ENCODE data around the gene PLEKHM1.
"Not testable (repeated sequence)": the region's sequence is repeated elsewhere in the genome, so short reads cannot be mapped to it uniquely, and the experiment has no call there.

PLEKHM1 gene

DNA sequence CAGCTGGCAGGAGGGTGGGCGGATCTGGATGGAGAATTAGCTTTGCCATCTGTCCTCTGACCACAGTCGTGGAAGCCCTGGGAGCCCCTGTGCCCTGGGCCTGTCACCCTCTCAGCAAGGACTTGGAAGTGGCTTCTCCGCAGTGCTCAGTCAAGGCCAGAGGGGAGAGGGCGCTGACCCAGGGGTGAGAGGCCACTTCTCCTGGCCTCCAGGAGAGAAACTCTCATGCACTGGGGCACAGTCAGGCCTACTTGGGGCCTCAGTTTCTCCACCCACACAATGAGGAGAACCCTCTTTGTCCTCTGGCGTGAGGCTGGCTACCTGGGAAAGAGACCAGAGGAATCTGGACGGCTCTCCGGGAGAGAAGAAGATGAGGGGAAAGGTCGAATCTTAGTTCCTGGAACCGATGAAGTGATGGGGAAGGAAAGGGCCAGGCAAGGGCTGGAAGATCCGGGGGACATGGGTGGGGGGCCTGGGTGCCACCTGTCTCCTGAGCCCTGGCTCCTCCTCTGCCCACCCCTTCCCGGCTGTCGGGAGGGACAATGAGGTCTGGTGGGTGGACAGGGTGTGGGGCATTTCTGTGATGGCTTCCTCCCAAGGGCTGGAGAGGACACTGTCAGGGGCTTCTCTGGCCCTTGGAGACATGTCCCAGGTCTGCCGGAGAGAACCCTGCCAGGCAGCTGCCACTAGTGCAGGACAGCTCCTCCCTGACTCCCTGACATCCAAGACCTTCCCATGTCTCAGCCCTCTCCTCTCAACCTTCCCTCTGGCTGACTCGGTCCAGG is 48.8 kb downstream of the PLEKHM1 start:
- no peak for DNase-seq (ENCODE audit: low read depth in 2 of 2)

DNA sequence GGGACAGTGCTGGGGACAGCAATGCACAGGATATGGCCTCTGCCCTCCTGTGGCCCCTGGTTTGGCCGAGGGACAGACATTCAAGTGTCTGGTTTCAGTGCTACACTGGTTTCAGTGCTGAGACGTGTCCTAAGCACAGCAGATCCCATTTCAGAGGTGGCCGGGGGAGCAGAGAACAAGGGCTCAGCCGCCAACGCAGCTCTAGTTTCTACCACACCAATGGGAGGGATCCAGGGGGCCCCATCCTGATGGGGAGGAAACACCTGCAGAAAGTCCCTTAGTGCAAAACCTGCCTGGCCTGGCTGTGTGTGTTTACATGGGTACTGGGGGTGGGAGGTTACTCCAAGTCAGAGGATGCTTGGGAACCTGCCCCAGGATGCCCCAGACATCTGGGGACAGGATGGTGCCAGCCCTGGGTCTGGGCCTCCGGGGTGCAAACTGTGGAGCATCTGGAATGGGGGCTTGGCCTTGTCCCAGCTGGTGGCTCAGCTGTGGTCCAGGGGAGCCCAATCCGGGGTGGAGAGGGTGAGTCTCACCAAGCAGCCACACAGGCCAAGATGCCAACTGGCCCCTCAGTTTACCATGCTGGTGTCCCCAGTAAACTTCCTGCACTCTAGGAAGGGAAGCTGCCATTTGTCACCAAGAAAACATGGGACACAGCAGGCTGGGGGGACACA is 49.5 kb downstream of the PLEKHM1 start:
- DNase-seq (ENCODE audit: low read depth in 2 of 2), result not testable (repeated sequence)

DNA sequence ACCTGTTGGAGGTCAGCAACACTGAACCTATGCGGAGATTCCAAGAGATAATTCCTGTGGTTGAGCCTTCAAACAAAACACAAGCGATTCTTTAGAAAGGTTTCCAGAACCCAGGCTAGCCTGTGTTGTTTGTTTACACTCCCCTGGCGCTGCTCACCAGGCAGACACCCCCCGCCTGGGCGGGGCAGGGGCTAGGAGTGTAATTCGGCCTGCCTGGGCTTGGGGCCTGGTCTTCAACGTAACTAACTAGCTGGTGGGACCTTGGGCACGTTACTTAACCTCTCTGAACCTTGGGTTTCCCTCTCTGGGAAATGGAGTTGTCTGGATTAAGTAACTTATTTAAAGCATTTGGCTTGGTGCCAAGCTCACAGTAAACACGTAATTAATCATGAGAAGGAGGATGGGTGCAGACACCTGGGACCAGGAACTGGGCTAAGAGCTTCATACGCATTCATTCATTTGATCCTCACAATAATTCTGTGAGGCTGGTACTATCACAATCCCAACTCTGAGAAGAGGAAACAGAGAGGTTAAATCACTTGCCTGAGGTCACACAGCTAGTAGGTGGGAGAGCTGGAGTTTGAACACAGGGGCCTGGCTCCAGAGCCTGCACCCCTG is 50.3 kb downstream of the PLEKHM1 start:
- no peak for DNase-seq (ENCODE audit: low read depth in 2 of 2)

DNA sequence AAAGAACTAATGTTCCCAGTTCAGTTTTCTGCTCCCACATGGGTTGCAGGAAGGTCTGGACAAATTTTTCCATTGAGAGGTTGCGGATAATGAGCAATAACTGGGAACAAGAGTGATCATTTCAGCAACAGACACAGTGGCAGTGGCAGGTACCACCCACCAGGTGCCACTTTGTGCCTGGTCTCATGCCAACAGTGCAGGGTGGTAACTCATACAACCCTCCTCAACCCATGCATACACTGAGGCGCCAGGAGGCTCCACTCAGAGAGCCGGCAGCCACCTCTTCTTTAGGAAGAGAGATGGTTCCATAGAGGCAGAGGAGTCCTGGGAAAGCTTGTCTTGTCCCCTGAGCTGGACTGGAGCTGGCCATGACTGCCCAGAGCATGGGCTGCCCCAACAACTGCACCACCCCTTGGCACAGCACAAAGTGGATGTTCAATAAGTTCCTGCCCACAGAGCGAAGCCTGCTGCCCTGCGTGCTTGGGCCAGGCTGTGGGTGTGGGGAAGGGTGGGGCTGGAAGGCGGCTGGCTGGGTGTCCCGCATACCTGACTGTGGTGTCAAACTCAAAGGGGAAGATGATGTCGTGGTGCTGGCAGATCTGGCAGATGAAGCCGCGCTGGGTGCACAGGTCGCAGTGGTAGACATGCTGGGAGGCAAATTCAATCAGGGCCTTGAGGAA is 51.5 kb downstream of the PLEKHM1 start:
- no peak for DNase-seq (ENCODE audit: low read depth in 2 of 2)

DNA sequence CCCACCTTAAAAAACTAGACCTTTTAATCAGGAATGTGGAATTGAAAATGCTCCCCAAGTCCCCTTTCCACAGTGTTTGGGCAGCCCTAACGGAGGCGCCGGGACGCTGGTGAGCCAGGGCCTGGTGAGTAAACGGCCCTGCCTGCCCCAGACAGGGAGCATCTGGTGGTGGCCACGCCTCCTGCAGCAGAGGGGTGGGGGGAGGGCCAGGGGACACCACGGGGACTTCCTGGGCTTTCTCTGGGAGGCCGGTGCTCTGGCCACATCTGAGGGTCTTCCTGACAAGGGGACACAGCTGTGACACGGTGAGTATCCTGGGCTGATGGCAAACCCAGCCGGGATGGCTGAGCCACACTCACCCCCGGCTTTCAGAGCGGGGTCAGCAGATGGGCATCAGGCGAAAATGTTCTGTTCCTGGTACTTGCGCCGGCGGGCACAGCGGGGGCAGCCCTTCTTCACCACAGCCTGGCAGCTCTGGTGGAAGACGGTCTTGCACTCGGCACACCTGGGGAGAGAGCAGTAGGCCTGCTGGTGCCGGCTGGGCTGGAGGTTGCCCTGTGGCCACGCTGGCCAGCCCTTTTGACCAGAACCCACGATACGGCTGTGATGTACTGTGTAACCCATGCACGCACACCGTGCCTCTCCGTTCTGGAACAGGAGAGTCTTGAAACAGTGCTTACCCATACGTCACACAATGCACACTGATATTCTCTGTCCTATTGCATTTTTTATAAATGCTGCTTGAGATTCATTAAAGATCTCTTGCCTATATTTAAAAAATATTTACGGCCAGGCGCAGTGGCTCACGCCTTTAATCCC is 52.8 kb downstream of the PLEKHM1 start:
- no peak for DNase-seq (ENCODE audit: low read depth in 2 of 2)

DNA sequence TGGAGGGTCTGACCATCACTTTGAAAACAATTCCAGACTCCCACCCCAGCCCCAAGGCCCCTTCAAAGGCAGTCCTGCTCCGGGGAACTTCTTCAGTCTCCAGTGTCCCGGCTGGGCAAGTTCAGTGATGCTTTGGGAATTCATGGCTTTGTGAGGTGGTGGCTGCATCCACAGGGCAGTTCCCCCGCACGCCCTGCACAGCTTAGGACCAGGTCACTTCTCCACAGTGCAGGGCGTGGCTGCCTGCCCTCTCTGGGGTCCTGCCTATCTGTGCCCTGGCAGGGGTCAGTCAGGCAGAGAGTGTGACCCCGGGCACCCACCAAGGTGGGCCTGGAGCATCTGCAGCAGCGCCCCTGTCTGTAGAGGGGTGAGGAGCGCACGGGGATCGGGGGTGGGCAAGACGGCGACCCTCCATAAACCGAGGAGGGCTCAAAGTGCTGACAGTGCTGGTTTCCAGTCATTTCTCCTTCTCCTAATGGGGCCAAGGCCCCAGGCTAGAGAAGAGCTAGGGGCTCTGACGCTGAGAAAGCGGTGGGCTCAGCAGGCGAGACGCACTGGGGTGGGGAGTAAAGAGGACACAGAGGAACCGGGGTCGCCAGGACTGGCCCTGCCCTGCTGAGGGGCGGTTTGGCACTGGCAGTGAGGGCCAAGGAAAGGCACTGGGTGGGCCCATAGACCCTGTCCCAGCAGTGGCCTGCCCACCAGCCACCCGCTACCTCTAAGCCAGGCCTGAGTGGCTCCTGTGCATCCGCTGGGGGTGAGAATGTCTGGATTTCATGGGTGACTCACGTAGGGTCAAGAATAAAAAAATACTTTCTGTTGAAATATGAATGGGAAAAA is 53.7 kb downstream of the PLEKHM1 start:
- DNase-seq (ENCODE audit: low read depth in 2 of 2), result no peak

DNA sequence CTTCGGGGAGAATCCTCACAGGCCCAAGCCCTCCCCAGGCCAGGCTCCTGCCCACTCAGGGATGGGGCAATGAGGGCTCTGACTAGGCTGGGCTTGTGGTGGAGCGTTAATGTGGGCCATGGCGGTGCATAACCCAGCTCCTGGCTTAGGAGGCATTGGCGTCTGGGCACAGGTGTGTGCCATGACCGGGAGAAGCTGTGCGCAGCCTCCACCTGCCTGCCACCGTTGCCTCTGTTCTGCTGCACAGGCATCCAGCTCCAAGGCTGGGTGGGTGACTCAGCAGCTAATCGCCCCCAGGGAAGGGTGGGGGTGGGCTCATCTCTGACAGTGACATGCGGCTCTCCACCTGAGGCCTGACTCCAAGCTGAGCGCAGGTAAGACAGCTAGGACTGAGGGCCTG is 54.4 kb downstream of the PLEKHM1 start:
- DNase-seq (ENCODE audit: low read depth in 2 of 2), result no peak

DNA sequence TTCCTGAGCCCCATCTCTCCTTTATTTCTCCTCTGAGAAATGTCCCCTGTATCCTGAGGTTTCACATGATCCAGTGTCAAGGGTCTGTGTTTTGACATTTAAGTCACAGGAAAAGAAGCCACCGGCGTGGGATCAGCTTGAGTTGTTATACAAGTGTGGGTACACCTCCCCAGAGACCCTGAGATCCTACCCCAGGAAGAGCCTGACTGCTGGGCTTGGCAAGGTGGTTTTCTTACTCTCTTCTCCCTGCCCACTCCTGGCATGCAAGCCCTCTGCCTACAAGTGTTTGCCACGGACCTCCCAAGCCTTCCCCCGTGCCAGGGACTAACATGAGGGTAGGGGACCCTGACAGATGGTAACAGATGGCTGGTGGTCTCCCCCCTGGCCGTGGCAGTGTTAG is 55.0 kb downstream of the PLEKHM1 start:
- no peak for DNase-seq (ENCODE audit: low read depth in 2 of 2)

DNA sequence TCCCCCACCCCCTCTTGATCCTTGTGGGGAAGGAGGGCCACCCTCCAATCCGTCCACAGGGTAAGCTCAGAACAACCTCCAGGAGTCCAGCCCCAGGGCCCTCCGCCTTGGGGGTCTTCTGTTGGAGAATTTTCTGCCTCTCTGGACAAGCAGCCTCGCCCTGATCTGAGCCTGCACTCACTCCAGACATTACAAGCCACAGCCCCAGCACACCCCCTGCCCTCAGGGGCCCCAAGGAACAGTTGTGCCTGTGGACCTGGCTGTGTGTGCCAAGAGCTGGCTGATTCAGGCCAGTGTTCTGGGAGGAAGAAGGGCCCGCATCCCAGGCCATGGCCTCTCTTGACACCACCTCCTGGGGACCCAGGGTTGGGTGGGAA is 57.4 kb downstream of the PLEKHM1 start:
- no peak for DNase-seq (ENCODE audit: low read depth in 2 of 2)

DNA sequence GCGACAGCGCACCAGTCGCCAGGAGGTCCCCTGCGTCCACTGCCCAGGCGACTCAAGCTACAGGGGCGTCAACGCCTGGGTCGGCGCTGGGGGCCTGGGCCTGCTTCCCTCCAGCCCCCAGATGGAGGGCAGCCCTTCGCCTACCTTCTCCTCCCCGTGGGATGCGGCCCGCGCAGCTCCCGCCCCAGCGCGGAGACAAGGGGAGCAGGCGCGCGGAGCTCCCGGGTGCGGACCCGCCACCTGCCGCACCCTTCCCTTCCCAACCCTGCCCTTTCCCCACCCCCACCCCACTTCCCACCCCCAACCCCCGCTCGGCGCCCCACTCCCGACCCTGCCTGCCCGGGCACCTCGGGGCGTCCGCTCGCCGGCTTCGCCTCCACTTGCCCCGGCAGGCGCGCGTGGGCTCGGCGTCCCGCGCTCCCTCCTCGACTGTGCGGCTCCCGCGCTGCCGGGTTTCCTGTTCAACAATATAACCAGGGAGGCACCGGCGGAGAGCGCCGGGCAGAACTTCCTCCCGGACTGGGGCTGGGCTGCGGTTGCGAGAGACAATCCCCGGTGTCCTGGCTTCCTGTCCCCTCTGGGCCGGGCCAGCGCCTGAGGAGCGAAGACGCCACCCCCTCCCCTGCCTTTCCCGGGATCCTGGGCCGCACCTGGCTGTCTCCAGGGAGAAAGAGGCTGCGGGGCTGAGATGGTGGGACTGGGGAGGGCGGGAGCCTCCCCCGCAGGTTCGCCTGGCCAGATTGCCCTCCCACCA is 57.9 kb downstream of the PLEKHM1 start, which contains the start of gene ARHGAP27:
Gene ARHGAP27 (minus strand): TSS at position 466 of the 754 bp plus-strand sequence. CDS start 2,591 bp downstream, outside the sequence.
- no peak for DNase-seq (ENCODE audit: low read depth in 2 of 2)

DNA sequence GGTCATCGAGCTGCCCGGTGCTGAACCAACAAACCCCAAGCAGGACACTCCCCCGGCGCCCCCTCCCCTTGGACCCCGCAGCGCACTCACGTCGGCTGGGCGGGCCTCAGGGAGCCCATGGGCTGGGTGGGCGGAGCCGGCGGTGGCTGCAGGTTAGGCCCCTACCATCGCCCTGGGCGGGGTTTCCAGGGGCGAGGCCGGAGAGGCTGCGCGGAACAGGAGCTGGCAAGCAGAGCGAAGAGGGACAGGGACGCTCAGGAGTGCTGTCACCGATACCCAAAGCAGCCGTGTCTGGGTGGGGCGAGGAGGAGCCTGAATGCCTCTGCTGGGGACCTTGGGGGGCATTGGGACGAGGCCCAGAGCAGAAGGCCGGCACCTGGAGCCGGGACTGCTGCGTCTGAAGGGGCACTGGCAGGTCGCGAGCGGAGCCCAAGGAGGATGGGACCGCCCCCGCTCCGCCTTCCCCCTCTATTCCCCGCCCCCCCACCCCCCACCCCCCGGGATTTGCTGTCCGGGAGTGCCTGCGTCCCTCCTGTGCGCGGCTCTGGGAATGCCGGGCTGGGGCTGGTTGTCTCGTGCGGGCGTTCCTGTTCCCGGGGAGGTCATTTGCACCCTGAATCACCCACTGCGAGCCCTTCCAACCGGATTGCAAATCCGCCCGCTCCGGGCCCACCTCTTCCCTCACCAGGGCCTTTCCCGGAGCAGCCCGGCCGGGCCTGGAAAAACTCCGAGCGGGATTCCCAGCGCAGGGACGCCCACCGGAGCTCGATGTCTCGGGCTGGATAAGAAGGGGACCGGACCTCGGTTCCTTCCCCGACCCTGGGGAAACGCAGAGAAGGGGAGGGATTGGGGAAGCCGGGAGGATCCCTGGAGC is 58.8 kb downstream of the PLEKHM1 start:
- DNase-seq (ENCODE audit: low read depth in 2 of 2), result peak; percentile 69 to 77

DNA sequence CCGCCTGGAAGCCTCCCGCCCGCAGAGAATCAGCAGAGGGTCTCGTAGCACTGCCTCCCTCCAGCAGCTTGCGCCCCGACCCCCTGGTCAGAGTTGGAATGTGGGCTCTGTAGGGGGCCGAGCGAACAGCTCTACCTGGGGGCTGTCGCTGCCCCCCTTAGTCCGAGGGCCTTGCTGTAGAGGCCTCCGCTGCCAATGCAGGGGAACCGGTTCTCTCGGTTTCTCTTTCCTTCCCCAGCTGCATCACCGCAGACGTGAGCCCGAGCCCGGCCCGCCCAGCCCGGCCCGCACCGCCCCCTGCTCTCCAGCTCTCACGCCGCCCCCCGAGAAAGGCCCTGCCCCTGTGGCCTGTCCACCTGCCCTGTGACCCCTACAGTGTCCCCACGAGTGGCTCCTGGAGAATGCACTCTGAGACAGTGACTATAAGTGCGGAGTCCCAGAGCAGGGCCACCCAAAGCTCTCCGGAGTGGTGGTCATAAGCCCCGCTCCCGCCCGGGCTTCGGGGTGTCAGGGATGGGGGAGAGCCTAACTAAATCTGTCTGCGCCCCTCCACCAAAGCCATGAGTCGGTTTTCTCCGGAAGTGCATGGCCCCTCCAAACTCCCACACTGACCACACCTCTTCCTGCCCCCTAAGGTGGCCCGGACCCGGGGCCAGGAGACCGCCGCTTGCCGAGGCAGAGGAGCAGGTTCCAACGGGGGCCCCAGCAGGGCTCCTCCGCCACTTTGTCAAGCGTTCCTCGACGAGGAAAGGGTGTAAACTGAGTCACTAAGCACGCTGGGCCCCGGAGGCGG is 59.6 kb downstream of the PLEKHM1 start:
- DNase-seq (ENCODE audit: low read depth in 2 of 2), result no peak

DNA sequence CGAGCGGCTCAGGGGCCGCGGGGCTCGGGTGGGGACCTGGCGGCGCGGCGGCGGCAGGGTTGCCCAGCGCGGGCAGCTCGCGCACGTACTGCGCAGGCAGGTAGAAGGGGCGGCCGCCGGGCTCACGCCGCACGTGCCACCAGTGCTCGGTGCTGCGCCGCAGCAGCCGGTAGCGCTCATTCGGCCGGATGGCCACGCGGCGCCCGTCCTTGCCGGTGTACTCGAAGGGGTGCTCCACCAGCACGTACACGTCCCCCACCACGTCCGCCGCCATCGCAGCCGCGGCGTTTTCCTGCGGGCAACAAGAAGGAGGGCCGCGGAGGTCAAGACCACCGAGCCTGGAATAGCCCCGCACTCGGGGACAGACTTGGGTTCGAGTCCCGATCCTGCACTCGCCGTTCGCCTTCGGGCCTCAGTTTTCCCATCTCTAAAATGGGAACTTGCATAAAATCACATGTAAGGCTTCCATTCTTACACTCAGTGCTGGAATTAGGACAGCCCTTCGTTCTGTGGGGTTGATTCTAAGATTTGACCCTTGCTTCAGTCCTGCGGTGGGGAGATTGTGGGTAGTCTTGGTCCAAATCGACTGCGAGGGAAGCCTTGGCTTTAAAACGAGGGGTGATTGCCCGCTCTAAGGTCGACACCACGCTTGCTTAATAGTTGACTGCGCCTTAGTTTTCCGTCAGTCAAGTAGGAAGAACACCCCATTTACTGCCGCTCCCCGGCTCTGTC is 60.3 kb downstream of the PLEKHM1 start:
- DNase-seq (ENCODE audit: low read depth in 2 of 2), result no peak

DNA sequence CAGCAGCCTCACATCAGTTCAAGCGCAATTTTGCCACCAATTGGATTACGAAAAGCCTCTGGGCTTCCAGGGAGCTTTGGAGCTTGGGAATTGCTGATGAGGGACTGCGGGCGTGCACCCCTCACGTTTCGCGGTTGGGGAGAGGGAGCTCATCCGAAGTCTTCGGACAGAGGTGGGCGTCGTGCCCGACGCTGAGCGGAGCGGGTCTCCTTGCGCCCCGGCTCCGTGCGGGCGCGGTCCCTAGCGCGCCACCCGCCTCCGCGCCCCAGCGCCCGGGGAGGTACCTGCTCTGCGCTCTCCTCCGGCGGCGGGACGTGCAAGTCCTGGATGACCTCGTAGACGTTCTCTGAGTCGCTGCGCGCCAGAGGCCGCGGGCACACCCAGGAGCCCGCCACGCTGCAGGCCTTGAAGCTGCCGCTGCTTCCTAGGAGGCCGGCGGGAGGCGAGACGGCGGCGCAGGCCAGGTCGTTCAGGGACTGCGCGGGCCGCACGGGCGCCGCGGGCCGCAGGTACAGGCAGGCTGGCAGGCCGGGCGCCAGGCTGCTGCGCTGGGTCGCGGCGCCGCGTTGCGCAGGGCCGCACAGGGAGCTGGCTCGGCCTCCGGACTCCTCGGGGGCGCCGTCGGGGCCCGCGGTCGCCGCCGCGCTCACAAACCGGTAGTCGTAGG is 61.0 kb downstream of the PLEKHM1 start:
- DNase-seq (ENCODE audit: low read depth in 2 of 2), result no peak

DNA sequence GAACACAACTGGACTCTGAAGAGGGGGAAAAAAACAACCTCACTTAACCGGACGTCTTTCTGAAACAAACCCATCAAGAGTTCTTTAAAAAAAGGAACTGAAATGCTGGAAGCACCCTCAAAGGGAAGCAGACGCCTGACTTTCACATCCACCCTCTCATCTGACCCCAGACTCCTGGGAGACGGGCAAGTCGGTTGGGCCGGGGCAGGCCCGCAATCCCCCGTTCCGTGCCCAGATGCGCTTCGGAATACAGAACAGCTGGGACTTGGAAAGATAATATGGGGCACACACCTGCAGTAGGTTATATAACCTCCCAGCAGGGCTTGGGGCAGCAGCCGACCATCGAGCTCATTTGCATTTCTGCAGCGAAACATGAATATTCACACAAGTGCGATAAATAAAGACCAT is 61.6 kb downstream of the PLEKHM1 start:
- no peak for DNase-seq (ENCODE audit: low read depth in 2 of 2)

DNA sequence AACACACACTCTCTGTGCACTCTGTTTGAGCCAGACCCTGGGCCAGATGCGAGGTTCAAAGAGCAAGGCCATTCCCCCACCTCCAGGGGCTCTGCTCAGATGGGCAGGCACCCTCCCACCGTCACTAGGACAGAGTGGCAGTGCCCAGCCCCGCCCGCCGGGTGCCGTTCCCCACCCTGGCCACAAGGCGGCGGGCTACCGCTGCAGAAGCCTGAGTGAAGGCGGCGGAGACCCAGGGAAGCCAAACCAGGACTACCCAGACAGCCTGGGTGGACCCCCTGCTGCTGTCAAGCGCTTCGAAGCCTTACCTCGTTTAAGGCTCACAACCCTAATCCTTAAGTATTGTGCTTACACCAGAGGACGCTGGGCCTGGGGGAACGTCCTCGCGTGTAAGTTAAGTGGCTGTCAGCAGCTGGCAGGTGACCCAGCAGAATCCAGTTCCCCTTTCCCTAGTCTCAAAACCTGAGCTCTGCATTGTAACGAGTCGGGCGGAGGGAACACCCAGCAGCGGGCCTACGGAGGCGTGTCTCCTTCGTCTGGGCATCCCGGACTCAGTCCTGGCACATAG is 62.4 kb downstream of the PLEKHM1 start:
- DNase-seq (ENCODE audit: low read depth in 2 of 2), result peak; percentile 66 to 71

Data from stimulated activated CD8-positive, alpha-beta memory T cell treated with anti-CD3 and anti-CD28 coated beads, Interleukin-2, amount 100 ng/mL, for 48 hours (primary cell).